Breast epithelium (tissue), 4 donors: Measurements from ENCODE around the gene CTNNA1. TPM values are rescaled to one million over a fixed set of nuclear protein-coding genes. Genes with fewer than 3 reads are reported as not detected.
A peak's percentile ranks its signal among the peaks of the same experiment; 100 is the strongest.

Experiments used
- DNase-seq, 2 donors: peaks; one replicate each; pipeline ENCODE4 v3.0.0-alpha.2; 2019; ENCODE audit warnings: low spot score in 2 of 2
- H3K27ac ChIP-seq, 2 donors: fragments of 200-600 bp; sonication (generic) in 1 of 2; one replicate each; pipeline ENCODE4 v1.5.1; 2016 to 2019; ENCODE audit warnings: mild to moderate bottlenecking in 1 of 2
- H3K27me3 ChIP-seq, 2 donors: fragments of 200-600 bp; sonication (generic) in 1 of 2; one replicate each; pipeline versions ENCODE4 v1.5.1 to v1.6.0; 2017 to 2019; ENCODE audit warnings: control low read depth in 1 of 2, mild to moderate bottlenecking in 1 of 2
- H3K36me3 ChIP-seq: fragments of 200-600 bp; one replicate; pipeline ENCODE4 v1.5.1; 2019
- H3K4me1 ChIP-seq, 2 donors: fragments of 200-600 bp; sonication (generic); one replicate each; pipeline ENCODE4 v1.5.1; 2016 to 2019; ENCODE audit warnings: control low read depth in 1 of 2
- H3K4me3 ChIP-seq, 3 donors: fragments of 200-600 bp; sonication (generic); 1 replicate in 2 of 3; 2 replicates in 1 of 3; pipeline ENCODE4 v1.5.1; 2016 to 2019; ENCODE audit warnings: mild to moderate bottlenecking in 3 of 3, moderate library complexity in 2 of 3
- H3K9me3 ChIP-seq, 2 donors: fragments of 200-600 bp; sonication (generic) in 1 of 2; one replicate each; pipeline ENCODE4 v1.5.1; 2016 to 2019; ENCODE audit warnings: control low read depth in 1 of 2
- CTCF ChIP-seq, 3 donors: fragments of 450-650 bp; IDR thresholded peaks; one replicate each; pipeline ENCODE4 v1.5.1; 2016 to 2017; ENCODE audit warnings: antibody characterized with exemption in 3 of 3, mild to moderate bottlenecking in 3 of 3, moderate library complexity in 3 of 3
- POLR2A ChIP-seq: fragments of 450-650 bp; IDR thresholded peaks from one replicate; pipeline ENCODE4 v1.6.1; 2016; ENCODE audit warnings: antibody characterized with exemption, mild to moderate bottlenecking, moderate library complexity
- POLR2AphosphoS5 ChIP-seq, 3 donors: sonication (generic); formaldehyde crosslinking; IDR thresholded peaks; one replicate each; pipeline ENCODE4 v1.6.1; 2017; ENCODE audit warnings: antibody characterized with exemption in 3 of 3
- intact Hi-C: fragments of 100-400 bp; cut with DNase I; formaldehyde crosslinking; loops from one replicate; pipeline ENCODE4 v1.15.1; 2023; ENCODE audit warnings: low total_unique reads
- total RNA-seq, 3 donors: library from RNA; depleted of rRNA; stranded (reverse); fragments of >200 nt; gene quantifications; one replicate each; pipeline ENCODE4 v1.1.0, GENCODE V29; 2016

The CTNNA1 gene
- total RNA-seq, 3 donors from 2014 or later, result 314 to 389 (median 321) TPM

DNA sequence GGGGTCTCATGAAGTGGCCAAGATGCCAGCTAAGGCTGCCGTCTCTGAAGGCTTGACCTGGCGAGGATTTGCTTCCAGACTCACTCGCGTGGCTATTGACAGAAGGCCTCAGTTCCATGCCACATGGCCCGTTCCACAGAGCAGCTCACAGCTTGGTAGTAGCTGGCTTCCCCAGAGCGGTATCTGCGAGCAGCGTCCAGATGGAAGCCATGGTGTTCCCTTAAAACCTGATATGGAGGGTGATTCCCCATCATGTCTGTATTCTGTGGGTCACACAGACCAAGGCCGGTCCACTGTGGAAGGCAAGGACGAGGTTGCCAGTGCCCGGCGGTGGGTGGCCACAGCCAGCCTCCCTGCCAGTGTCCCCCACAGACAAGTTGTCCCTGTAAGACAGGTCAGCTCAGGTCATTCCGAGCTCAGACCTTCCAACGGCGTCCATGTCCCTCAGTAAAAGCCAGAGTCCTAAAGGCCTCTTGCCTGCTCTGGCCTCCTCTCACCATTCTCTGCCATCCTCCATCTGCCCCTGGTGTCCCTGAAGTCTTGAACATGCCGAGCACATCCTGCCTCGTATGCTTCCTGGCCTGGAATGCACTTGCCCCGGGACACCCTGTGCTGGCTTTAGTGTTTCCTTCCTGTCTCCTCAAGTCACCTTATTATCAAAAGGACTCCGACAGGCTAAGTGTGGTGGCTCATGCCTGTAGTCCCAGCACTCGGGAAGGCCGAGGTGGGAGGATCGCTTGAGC, 183.2 kb downstream of the CTNNA1 start:
- DNase-seq, result peak in 1 of 2 donors; percentile 37
- H3K27ac ChIP-seq, result peak overlapping the region; percentile 46 to 57
- no peaks in the 10 kb centered on the region for H3K4me1 ChIP-seq
- no peak overlapping the region for H3K4me3 ChIP-seq
- H3K27me3 ChIP-seq, result no peaks in the 10 kb centered on the region
- TF ChIP-seq POLR2A (no peak), POLR2AphosphoS5 (IDR thresholded peaks at IDR 0.05) (peak in 1 of 3 donors; percentile 23)
- intact Hi-C loops, result no loop called here
- H3K36me3 ChIP-seq, result peaks cover 14% of the 10 kb centered on the region
- H3K9me3 ChIP-seq, result no peaks in the 10 kb centered on the region

DNA sequence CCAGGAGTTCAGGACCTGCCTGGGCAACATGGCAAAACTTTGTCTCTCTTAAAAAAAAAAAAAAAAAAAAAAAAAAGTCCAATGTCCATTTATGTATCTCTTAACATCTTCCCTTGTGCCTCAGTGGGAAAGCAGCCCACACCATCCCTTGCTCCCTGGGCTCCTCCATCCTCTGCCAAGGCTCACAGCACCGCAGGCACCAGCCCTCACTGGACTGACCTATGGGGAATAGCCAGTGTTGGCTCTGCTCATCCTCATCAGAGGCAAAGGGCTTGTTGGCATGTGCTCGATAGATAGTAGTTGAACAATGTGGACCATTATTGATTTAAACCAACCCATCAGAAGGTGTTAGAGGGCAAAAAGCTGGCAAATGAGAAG, 183.7 kb downstream of the CTNNA1 start:
- H3K9me3 ChIP-seq, result no peaks in the 10 kb centered on the region
- TF ChIP-seq CTCF (IDR thresholded peaks at IDR 0.05) (no peak), POLR2AphosphoS5 (IDR thresholded peaks at IDR 0.05) (no peak), POLR2A (no peak)
- no peaks in the 10 kb centered on the region for H3K27me3 ChIP-seq
- peaks cover 9% of the 10 kb centered on the region for H3K36me3 ChIP-seq
- H3K27ac ChIP-seq, result no peak overlapping the region
- no peak for DNase-seq
- H3K4me3 ChIP-seq, result no peak overlapping the region
- H3K4me1 ChIP-seq, result no peaks in the 10 kb centered on the region
- intact Hi-C loops, result no loop called here

DNA sequence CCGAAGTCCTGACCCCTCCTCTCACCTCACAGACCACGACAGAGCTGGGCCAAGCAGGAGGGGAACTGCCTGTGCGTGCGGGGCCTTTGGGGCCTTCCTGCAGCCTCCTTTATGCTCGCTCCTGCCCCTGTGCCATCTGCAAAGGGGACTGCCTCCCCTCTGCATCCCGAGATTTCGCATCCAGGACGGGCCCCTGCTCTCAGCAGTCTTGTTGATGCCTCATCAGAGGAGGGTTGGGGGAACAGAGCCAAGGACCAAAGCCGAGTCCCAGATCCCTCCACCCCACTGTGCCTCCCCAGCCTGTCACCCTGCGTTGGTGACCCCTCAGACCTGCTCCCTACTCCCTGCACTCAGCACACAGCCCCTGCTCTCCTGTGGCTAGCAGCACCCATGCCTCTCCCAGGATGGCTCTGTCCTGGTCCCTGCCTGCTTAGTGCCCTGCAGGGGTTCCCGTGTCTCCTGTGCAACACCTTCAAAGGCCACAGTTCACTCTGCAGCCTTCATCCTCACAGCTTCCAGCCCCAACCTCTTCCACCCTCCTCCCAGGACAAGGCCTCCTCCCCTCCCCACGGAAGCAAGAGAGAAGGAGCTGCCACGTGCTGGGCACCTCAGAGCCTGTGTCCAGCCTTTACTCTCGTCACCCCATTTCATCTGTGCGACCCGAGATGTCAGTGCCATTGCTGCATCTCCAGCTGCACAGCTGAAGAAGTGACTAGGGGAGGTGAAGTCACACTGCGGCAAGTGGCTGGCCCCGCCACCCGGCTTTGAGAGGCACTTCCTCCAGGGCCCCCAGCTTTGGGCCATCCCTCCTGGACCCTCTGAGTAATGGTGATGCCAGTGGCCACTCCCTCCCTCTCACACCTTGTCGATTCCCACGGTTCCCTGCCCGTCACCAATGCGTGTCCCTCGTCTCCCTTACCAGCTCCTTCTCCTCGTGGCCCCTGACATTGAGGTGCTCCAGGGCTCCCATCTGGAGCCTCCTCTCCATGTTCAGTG, 184.5 kb downstream of the CTNNA1 start:
- H3K27me3 ChIP-seq, result no peaks in the 10 kb centered on the region
- H3K4me1 ChIP-seq, result no peaks in the 10 kb centered on the region
- H3K27ac ChIP-seq, result no peak overlapping the region
- H3K36me3 ChIP-seq, result peaks cover 2% of the 10 kb centered on the region
- TF ChIP-seq POLR2A (no peak), CTCF (IDR thresholded peaks at IDR 0.05) (no peak), POLR2AphosphoS5 (IDR thresholded peaks at IDR 0.05) (no peak)
- no peaks in the 10 kb centered on the region for H3K9me3 ChIP-seq
- H3K4me3 ChIP-seq, result no peak overlapping the region
- peak in 1 of 2 donors; percentile 14 for DNase-seq
- intact Hi-C loops, result no loop called here

- no peaks in the 10 kb centered on the region for H3K9me3 ChIP-seq
- intact Hi-C loops, result no loop called here
- H3K36me3 ChIP-seq, result no peaks in the 10 kb centered on the region
- DNase-seq, result no peak
- H3K27ac ChIP-seq, result no peak overlapping the region
- H3K4me1 ChIP-seq, result no peaks in the 10 kb centered on the region
- TF ChIP-seq CTCF (IDR thresholded peaks at IDR 0.05), result no peak
- TF ChIP-seq POLR2AphosphoS5 (IDR thresholded peaks at IDR 0.05), result no peak
- no peak for TF ChIP-seq POLR2A
- H3K27me3 ChIP-seq, result no peaks in the 10 kb centered on the region
- no peak overlapping the region for H3K4me3 ChIP-seq
These were observed 185.3 kb downstream of the CTNNA1 start for GRCh38 chr5:138938526-138938925.

GRCh38 chr5:138942066-138942465, 188.8 kb downstream of the CTNNA1 start:
- DNase-seq, result no peak
- TF ChIP-seq POLR2AphosphoS5 (IDR thresholded peaks at IDR 0.05), result no peak
- TF ChIP-seq CTCF (IDR thresholded peaks at IDR 0.05), result no peak
- no peak for TF ChIP-seq POLR2A
- no peaks in the 10 kb centered on the region for H3K27me3 ChIP-seq
- H3K4me3 ChIP-seq, result no peak overlapping the region
- no peaks in the 10 kb centered on the region for H3K4me1 ChIP-seq
- intact Hi-C loops, result no loop called here
- no peaks in the 10 kb centered on the region for H3K9me3 ChIP-seq
- H3K36me3 ChIP-seq, result no peaks in the 10 kb centered on the region
- H3K27ac ChIP-seq, result no peak overlapping the region
